Upper lobe of right lung (tissue), 1 donor: Measurements from ENCODE around the gene GOLGA8O. TPM values are rescaled to one million over a fixed set of nuclear protein-coding genes. Genes with fewer than 3 reads are reported as not detected.
"Not testable (repeated sequence)": the region's sequence is repeated elsewhere in the genome, so short reads cannot be mapped to it uniquely, and the experiment has no call there.

Source experiments
- ATAC-seq: fragments of 200-7000 bp; cut with Tn5 transposase; one replicate; pipeline ENCODE4 v1.9.1; 2020; ENCODE audit warnings: mild to moderate bottlenecking, moderate library complexity
- DNase-seq: peaks from one replicate; pipeline ENCODE4 v3.0.0-alpha.2; 2020
- H3K27ac ChIP-seq: fragments of 200-600 bp; one replicate; pipeline ENCODE4 v1.8.0; 2022
- H3K27me3 ChIP-seq: fragments of 200-600 bp; one replicate; pipeline ENCODE4 v1.8.0; 2022; ENCODE audit warnings: mild to moderate bottlenecking
- H3K36me3 ChIP-seq: fragments of 200-600 bp; one replicate; pipeline ENCODE4 v1.8.0; 2022
- H3K4me1 ChIP-seq: fragments of 200-600 bp; one replicate; pipeline ENCODE4 v1.8.0; 2022
- H3K4me3 ChIP-seq: fragments of 200-600 bp; one replicate; pipeline ENCODE4 v1.8.0; 2022; ENCODE audit warnings: mild to moderate bottlenecking
- H3K9me3 ChIP-seq: fragments of 200-600 bp; one replicate; pipeline ENCODE4 v1.8.0; 2022
- intact Hi-C: fragments of 100-400 bp; cut with DNase I; formaldehyde crosslinking; loops from one replicate; pipeline ENCODE4 v1.11.0; 2022
- long read RNA-seq: library from polyadenylated mRNA; unstranded; transcript quantifications from one replicate; pipeline ENCODE4 v2.0.0, GENCODE V29; 2021
- total RNA-seq: library from RNA; stranded (reverse); fragmentation: NEBNext Ultra II Directional; extraction: Animal tissue kit (Norgen Biotek cat#: 25700); gene quantifications from one replicate; pipeline ENCODE4 v1.2.1, GENCODE V29; 2021
- donor health status: DM: no; HTN: yes; CAD: no; lungs with severe emphysema.

The GOLGA8O gene
- total RNA-seq, result 2.1 TPM
- long read RNA-seq, result 0 reads

GRCh38 chr15:32455534-32455933 lies at the start of gene GOLGA8O:
Gene GOLGA8O, minus strand, starts transcription at chr15:32455634. Its CDS starts 98 bp downstream, at chr15:32455536.
- H3K4me3 ChIP-seq, H3K9me3 ChIP-seq, DNase-seq, ATAC-seq, H3K36me3 ChIP-seq, H3K4me1 ChIP-seq, H3K27me3 ChIP-seq, H3K27ac ChIP-seq, intact Hi-C loops: not testable (repeated sequence)

GRCh38 chr15:32504152-32504811 lies 48.8 kb upstream of the GOLGA8O start:
- H3K36me3 ChIP-seq, H3K27ac ChIP-seq, H3K4me3 ChIP-seq, H3K27me3 ChIP-seq, H3K4me1 ChIP-seq, DNase-seq, intact Hi-C loops, H3K9me3 ChIP-seq: not testable (repeated sequence)
- peak; percentile 47 for ATAC-seq

- H3K4me3 ChIP-seq, ATAC-seq, intact Hi-C loops, H3K36me3 ChIP-seq, H3K4me1 ChIP-seq, DNase-seq, H3K9me3 ChIP-seq, H3K27me3 ChIP-seq, H3K27ac ChIP-seq: not testable (repeated sequence)
Measured at GRCh38 chr15:32502946-32503345, 47.5 kb upstream of the GOLGA8O start.

- DNase-seq, H3K9me3 ChIP-seq, ATAC-seq, H3K27ac ChIP-seq, intact Hi-C loops, H3K4me1 ChIP-seq, H3K36me3 ChIP-seq, H3K4me3 ChIP-seq, H3K27me3 ChIP-seq: not testable (repeated sequence)
Measured at GRCh38 chr15:32492768-32493167, 37.3 kb upstream of the GOLGA8O start.

- H3K4me1 ChIP-seq, H3K27ac ChIP-seq, H3K27me3 ChIP-seq, DNase-seq, H3K9me3 ChIP-seq, intact Hi-C loops, H3K4me3 ChIP-seq, ATAC-seq, H3K36me3 ChIP-seq: not testable (repeated sequence)
Measured at GRCh38 chr15:32486474-32486873, 31.0 kb upstream of the GOLGA8O start.

- H3K27me3 ChIP-seq, ATAC-seq, H3K9me3 ChIP-seq, intact Hi-C loops, H3K27ac ChIP-seq, H3K4me1 ChIP-seq, H3K4me3 ChIP-seq, H3K36me3 ChIP-seq: not testable (repeated sequence)
- DNase-seq, result peak; percentile 36
Measured at GRCh38 chr15:32483377-32483776, 27.9 kb upstream of the GOLGA8O start.

GRCh38 chr15:32481683-32482082 lies 26.2 kb upstream of the GOLGA8O start:
- H3K9me3 ChIP-seq, intact Hi-C loops, DNase-seq, H3K36me3 ChIP-seq, ATAC-seq, H3K27ac ChIP-seq, H3K4me1 ChIP-seq, H3K4me3 ChIP-seq, H3K27me3 ChIP-seq: not testable (repeated sequence)

- DNase-seq, ATAC-seq, H3K27me3 ChIP-seq, H3K36me3 ChIP-seq, H3K9me3 ChIP-seq, H3K4me1 ChIP-seq, intact Hi-C loops, H3K4me3 ChIP-seq, H3K27ac ChIP-seq: not testable (repeated sequence)
Measured at GRCh38 chr15:32468076-32468475, 12.6 kb upstream of the GOLGA8O start.

- ATAC-seq, result peak; percentile 75
- DNase-seq, H3K27ac ChIP-seq, H3K4me1 ChIP-seq, H3K4me3 ChIP-seq, intact Hi-C loops, H3K36me3 ChIP-seq, H3K9me3 ChIP-seq, H3K27me3 ChIP-seq: not testable (repeated sequence)
Measured at GRCh38 chr15:32440445-32440977, 14.9 kb downstream of the GOLGA8O start.

- H3K4me1 ChIP-seq, H3K36me3 ChIP-seq, H3K27ac ChIP-seq, DNase-seq, H3K9me3 ChIP-seq, intact Hi-C loops, H3K27me3 ChIP-seq, H3K4me3 ChIP-seq: not testable (repeated sequence)
- ATAC-seq, result peak; percentile 94
Measured at GRCh38 chr15:32434102-32434963, 21.1 kb downstream of the GOLGA8O start.

- H3K27me3 ChIP-seq, intact Hi-C loops, H3K4me1 ChIP-seq, DNase-seq, H3K27ac ChIP-seq, H3K36me3 ChIP-seq, H3K9me3 ChIP-seq, ATAC-seq, H3K4me3 ChIP-seq: not testable (repeated sequence)
Measured at GRCh38 chr15:32427635-32428034, 27.8 kb downstream of the GOLGA8O start.

GRCh38 chr15:32426511-32426910 lies 28.9 kb downstream of the GOLGA8O start:
- ATAC-seq, intact Hi-C loops, H3K4me1 ChIP-seq, H3K4me3 ChIP-seq, DNase-seq, H3K9me3 ChIP-seq, H3K27ac ChIP-seq, H3K36me3 ChIP-seq, H3K27me3 ChIP-seq: not testable (repeated sequence)
